SK-N-MC (cell line): ENCODE measurements around the gene SGF29.

ENCODE experiments used
- EZH2 ChIP-seq: fragments of 200-600 bp; sonication (generic); IDR thresholded peaks from one replicate; pipeline ENCODE4 v1.6.1; 2017; ENCODE audit warnings: antibody characterized with exemption
- POLR2AphosphoS5 ChIP-seq: IDR thresholded peaks from 2 replicates; pipeline ENCODE4 v1.6.1; 2012; ENCODE audit warnings: mild to moderate bottlenecking, low read depth, low read length, borderline replicate concordance

DNA sequence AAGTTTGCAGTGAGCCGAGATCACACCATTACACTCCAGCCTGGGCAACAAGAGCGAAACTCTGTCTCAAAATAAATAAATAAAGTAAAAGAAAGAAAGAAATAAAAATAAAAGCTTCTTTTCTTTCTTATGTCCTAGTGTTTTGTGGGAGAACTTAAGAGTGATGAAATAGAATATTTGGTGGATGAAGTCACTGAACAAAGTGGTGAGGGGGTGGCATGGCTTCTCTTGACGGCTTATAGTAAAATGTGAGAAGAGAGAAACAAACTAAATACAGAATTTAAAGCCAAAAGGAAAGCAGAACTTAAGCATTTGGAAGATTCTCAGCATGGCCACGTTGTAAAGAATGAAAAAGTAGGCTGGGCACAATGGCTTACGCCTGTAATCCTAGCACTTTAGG is 15.3 kb downstream of the SGF29 start:
- TF ChIP-seq EZH2 (no peak), POLR2AphosphoS5 (no peak)
